IPS-18a (cell line): Measurements from ENCODE around the gene DENND5A.
"Not testable (repeated sequence)": the region's sequence is repeated elsewhere in the genome, so short reads cannot be mapped to it uniquely, and the experiment has no call there.

Experiments
- H3K27ac ChIP-seq: one replicate; pipeline ENCODE4 v1.5.1; 2013; ENCODE audit warnings: low read length
- H3K27me3 ChIP-seq: one replicate; pipeline ENCODE4 v1.6.1; 2013; ENCODE audit warnings: mild to moderate bottlenecking, low read length; ENCODE audit not compliant: control insufficient read depth, insufficient read depth
- H3K36me3 ChIP-seq: one replicate; pipeline ENCODE4 v1.6.1; 2013; ENCODE audit warnings: low read depth, low read length; ENCODE audit not compliant: control insufficient read depth
- H3K4me1 ChIP-seq: one replicate; pipeline ENCODE4 v1.6.1; 2013; ENCODE audit warnings: low read depth, low read length; ENCODE audit not compliant: control insufficient read depth
- H3K4me3 ChIP-seq: one replicate; pipeline ENCODE4 v1.5.1; 2013; ENCODE audit warnings: low read length
- H3K9ac ChIP-seq: one replicate; pipeline ENCODE4 v1.6.1; 2013; ENCODE audit warnings: mild to moderate bottlenecking, low read length, moderate library complexity
- H3K9me3 ChIP-seq: one replicate; pipeline ENCODE4 v1.6.1; 2013; ENCODE audit warnings: low read depth, low read length; ENCODE audit not compliant: control insufficient read depth

Gene DENND5A

GRCh38 chr11:9259981-9260837, 4.9 kb downstream of the DENND5A start:
- H3K27ac ChIP-seq = no peak overlapping the region
- H3K36me3 ChIP-seq = no peaks in the 10 kb centered on the region
- H3K9ac ChIP-seq = no peak overlapping the region
- no peaks in the 10 kb centered on the region for H3K4me1 ChIP-seq
- H3K27me3 ChIP-seq = no peaks in the 10 kb centered on the region
- no peak overlapping the region for H3K4me3 ChIP-seq
- H3K9me3 ChIP-seq = no peaks in the 10 kb centered on the region

DNA sequence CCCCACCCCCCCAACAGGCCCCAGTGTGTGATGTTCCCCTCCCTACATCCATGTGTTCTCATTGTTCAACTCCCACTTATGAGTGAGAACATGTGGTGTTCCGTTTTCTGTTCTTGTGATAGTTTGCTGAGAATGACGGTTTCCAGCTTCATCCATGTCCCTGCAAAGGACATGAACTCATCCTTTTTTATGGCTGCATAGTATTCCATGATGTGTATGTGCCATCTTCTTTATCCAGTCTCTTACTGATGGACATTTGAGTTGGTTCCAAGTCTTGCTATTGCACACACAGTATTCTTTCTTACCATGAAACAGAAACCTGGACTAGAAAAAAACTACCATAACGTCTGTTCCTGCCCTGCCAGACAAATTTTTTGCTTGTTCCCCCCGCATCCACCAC, 6.9 kb downstream of the DENND5A start:
- not testable (repeated sequence) for H3K4me1 ChIP-seq, H3K9ac ChIP-seq, H3K4me3 ChIP-seq, H3K9me3 ChIP-seq, H3K27ac ChIP-seq, H3K36me3 ChIP-seq, H3K27me3 ChIP-seq

DNA sequence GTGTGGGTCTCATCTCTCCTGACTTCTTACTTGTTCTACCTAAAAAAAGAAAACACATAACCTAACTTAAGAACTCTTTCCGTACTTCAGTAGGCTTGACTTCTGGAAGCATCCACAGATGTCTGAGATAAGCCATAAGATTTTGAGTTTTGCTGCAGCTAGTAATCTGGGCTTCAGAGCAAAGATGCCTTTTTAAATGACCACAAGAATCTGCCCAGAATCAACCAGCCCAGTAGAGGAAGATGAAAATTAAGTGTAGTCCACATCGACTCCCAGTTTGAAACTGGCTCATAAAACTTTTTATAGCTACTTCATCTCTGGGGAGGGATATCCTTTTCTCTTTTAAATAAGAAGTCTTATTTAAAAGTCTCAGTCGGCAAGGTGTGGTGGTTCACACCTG, 10.7 kb downstream of the DENND5A start:
- no peaks in the 10 kb centered on the region for H3K36me3 ChIP-seq
- H3K27me3 ChIP-seq = no peaks in the 10 kb centered on the region
- no peak overlapping the region for H3K4me3 ChIP-seq
- H3K9me3 ChIP-seq = no peaks in the 10 kb centered on the region
- no peak overlapping the region for H3K27ac ChIP-seq
- H3K4me1 ChIP-seq = peaks cover 5% of the 10 kb centered on the region
- H3K9ac ChIP-seq = no peak overlapping the region

- Histone ChIP-seq H3K27ac (no peak overlapping the region), H3K9ac (no peak overlapping the region), H3K4me1 (peaks cover 5% of the 10 kb centered on the region), H3K9me3 (no peaks in the 10 kb centered on the region), H3K36me3 (no peaks in the 10 kb centered on the region), H3K27me3 (no peaks in the 10 kb centered on the region), H3K4me3 (no peak overlapping the region)
Observed at GRCh38 chr11:9253086-9253485, 12.1 kb downstream of the DENND5A start.

- Histone ChIP-seq H3K27me3 (no peaks in the 10 kb centered on the region), H3K4me1 (peaks cover 5% of the 10 kb centered on the region), H3K4me3 (no peak overlapping the region), H3K9ac (no peak overlapping the region), H3K27ac (no peak overlapping the region), H3K36me3 (no peaks in the 10 kb centered on the region), H3K9me3 (no peaks in the 10 kb centered on the region)
Observed at GRCh38 chr11:9251311-9251710, 13.8 kb downstream of the DENND5A start.

DNA sequence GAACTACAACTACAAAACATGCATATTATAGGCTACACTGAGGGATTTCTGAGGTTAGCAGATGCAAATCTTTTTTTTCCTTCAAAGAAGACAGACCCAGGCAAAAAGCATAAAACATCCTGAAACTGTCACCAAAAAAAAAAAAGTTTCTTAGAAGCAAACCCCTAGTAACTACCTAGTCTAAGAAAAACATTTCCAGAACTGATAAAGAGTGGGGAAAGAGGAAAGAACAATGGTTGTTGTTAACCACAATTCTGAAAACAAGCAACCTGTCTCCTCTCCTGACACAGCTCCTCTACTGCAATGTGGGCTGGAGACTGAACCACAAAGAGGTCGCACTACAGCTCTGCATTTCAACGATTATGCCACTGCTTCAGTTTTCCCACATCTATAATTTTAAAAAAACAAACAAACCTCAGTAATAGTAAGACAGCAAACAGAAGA, 15.0 kb downstream of the DENND5A start:
- Histone ChIP-seq H3K9ac (no peak overlapping the region), H3K27ac (no peak overlapping the region), H3K4me3 (no peak overlapping the region), H3K36me3 (no peaks in the 10 kb centered on the region), H3K4me1 (peaks cover 5% of the 10 kb centered on the region), H3K27me3 (no peaks in the 10 kb centered on the region), H3K9me3 (no peaks in the 10 kb centered on the region)

DNA sequence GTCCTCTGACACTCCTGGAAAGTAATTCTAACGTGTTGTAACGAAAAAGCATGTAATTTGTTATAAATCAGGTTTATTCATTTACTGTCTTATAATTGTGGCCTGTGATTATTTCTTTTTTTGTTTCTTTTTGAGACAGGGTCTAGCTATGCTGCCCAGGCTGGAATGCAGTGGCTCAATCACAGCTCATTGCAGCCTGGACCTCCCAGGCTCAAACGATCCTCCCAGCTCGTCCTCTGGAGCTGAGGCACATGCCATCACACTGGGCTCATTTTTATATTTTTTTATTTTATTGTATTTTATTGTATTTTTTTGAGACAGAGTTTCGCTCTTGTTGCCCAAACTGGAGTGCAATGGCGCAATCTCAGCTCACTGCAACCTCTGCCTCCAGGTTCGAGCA, 15.9 kb downstream of the DENND5A start:
- Histone ChIP-seq H3K4me3 (no peak overlapping the region), H3K27me3 (no peaks in the 10 kb centered on the region), H3K27ac (no peak overlapping the region), H3K4me1 (peaks cover 5% of the 10 kb centered on the region), H3K9me3 (no peaks in the 10 kb centered on the region), H3K9ac (no peak overlapping the region), H3K36me3 (no peaks in the 10 kb centered on the region)

- no peak overlapping the region for H3K4me3 ChIP-seq
- H3K27me3 ChIP-seq = no peaks in the 10 kb centered on the region
- no peaks in the 10 kb centered on the region for H3K36me3 ChIP-seq
- no peak overlapping the region for H3K9ac ChIP-seq
- H3K4me1 ChIP-seq = peaks cover 5% of the 10 kb centered on the region
- H3K9me3 ChIP-seq = no peaks in the 10 kb centered on the region
- no peak overlapping the region for H3K27ac ChIP-seq
Observed at GRCh38 chr11:9247863-9248262, 17.3 kb downstream of the DENND5A start.

DNA sequence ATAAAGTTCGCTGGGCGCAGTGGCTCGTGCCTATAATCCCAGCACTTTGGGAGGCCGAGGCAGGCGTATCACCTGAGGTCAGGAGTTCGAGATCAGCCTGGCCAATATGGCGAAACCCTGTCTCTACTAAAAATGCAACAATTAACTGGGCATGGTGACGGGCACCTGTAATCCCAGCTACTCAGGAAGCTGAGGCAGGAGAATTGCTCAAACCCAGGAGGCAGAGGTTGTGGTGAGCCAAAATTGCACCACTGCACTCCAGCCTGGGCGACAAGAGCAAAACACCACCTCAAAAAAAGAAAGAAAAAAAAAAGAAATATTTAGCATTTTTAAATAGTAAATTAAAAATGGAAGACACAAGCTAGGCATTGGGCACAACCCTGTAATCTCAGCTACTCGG, 28.9 kb downstream of the DENND5A start:
- peaks cover 17% of the 10 kb centered on the region for H3K27me3 ChIP-seq
- H3K9me3 ChIP-seq, H3K36me3 ChIP-seq, H3K4me3 ChIP-seq, H3K9ac ChIP-seq, H3K27ac ChIP-seq: not testable (repeated sequence)
- peaks cover 12% of the 10 kb centered on the region for H3K4me1 ChIP-seq

DNA sequence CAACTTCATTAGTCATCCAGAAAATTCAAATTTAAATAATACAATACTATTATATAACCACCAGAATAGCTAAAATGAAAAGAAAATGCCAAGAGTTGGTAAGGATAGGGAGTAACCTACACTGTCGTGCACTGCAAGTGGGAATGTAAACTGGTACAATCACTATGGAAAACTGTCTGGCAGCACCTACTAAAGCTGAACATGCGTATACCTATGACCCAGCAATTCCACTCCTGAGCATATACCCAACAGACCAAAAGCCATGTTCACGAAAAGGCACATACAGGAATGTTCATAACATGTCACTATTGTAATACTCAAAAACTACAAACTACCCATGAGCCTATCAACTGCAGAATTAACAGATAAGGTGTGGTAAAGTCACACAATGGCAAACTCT, 32.7 kb downstream of the DENND5A start:
- H3K9me3 ChIP-seq = no peaks in the 10 kb centered on the region
- H3K27me3 ChIP-seq = peaks cover 28% of the 10 kb centered on the region
- H3K4me3 ChIP-seq = no peak overlapping the region
- H3K27ac ChIP-seq = no peak overlapping the region
- no peak overlapping the region for H3K9ac ChIP-seq
- peaks cover 33% of the 10 kb centered on the region for H3K4me1 ChIP-seq
- no peaks in the 10 kb centered on the region for H3K36me3 ChIP-seq

- peak overlapping the region; percentile 12 for H3K9ac ChIP-seq
- H3K9me3 ChIP-seq = no peaks in the 10 kb centered on the region
- no peaks in the 10 kb centered on the region for H3K36me3 ChIP-seq
- H3K4me1 ChIP-seq = peaks cover 33% of the 10 kb centered on the region
- peak overlapping the region; percentile 37 for H3K4me3 ChIP-seq
- peaks cover 28% of the 10 kb centered on the region for H3K27me3 ChIP-seq
- no peak overlapping the region for H3K27ac ChIP-seq
Observed at GRCh38 chr11:9231848-9232177, 33.3 kb downstream of the DENND5A start.

- Histone ChIP-seq H3K4me3 (no peak overlapping the region), H3K27ac (no peak overlapping the region), H3K36me3 (no peaks in the 10 kb centered on the region), H3K9me3 (no peaks in the 10 kb centered on the region), H3K27me3 (peaks cover 28% of the 10 kb centered on the region), H3K4me1 (peaks cover 33% of the 10 kb centered on the region), H3K9ac (no peak overlapping the region)
Observed at GRCh38 chr11:9230296-9230695, 34.9 kb downstream of the DENND5A start.
